SKM-1 treated with dmso at 0.1 percent for 144 hours (cell line): ENCODE results near the gene NOB1.
"Not testable (repeated sequence)": the region's sequence is repeated elsewhere in the genome, so short reads cannot be mapped to it uniquely, and the experiment has no call there.

Source experiments
- DNase-seq: peaks from one replicate; lab custom pipeline; 2025; ENCODE audit not compliant: unreplicated experiment; lab: John Stamatoyannopoulos, UW

NOB1 gene

GRCh38 chr16:69754469-69755310, at the start of gene NOB1:
Gene NOB1, minus strand, starts transcription at chr16:69754926. Its CDS starts 16 bp downstream, at chr16:69754910.
- DNase-seq: peak; percentile 92

- DNase-seq: no peak
Observed at GRCh38 chr16:69804297-69804696, 49.6 kb upstream of the NOB1 start.

- no peak for DNase-seq
Observed at GRCh38 chr16:69799611-69800031, 44.9 kb upstream of the NOB1 start.

- DNase-seq: no peak
Observed at GRCh38 chr16:69798466-69798865, 43.7 kb upstream of the NOB1 start.

- DNase-seq: peak; percentile 19
Observed at GRCh38 chr16:69796285-69797118, 41.8 kb upstream of the NOB1 start.

GRCh38 chr16:69794486-69794885, 39.8 kb upstream of the NOB1 start:
- DNase-seq: no peak

GRCh38 chr16:69793526-69793925, 38.8 kb upstream of the NOB1 start:
- no peak for DNase-seq

- DNase-seq: not testable (repeated sequence)
Observed at GRCh38 chr16:69791391-69791847, 36.7 kb upstream of the NOB1 start.

- DNase-seq: no peak
Observed at GRCh38 chr16:69787883-69788282, 33.2 kb upstream of the NOB1 start.

- no peak for DNase-seq
Observed at GRCh38 chr16:69784586-69784985, 29.9 kb upstream of the NOB1 start.

- no peak for DNase-seq
Observed at GRCh38 chr16:69781118-69781517, 26.4 kb upstream of the NOB1 start.

- DNase-seq: no peak
Observed at GRCh38 chr16:69779724-69780123, 25.0 kb upstream of the NOB1 start.

GRCh38 chr16:69775563-69775962, 20.8 kb upstream of the NOB1 start:
- DNase-seq: no peak

GRCh38 chr16:69773260-69773947, 18.7 kb upstream of the NOB1 start:
- no peak for DNase-seq

- no peak for DNase-seq
Observed at GRCh38 chr16:69771651-69771967, 16.9 kb upstream of the NOB1 start.

GRCh38 chr16:69769404-69769803, 14.7 kb upstream of the NOB1 start:
- no peak for DNase-seq

- DNase-seq: no peak
Observed at GRCh38 chr16:69768666-69769065, 13.9 kb upstream of the NOB1 start.

- no peak for DNase-seq
Observed at GRCh38 chr16:69767459-69768229, 12.9 kb upstream of the NOB1 start.

GRCh38 chr16:69763599-69763942, 8.8 kb upstream of the NOB1 start:
- DNase-seq: no peak

- peak; percentile 18 for DNase-seq
Observed at GRCh38 chr16:69762814-69763598, 8.3 kb upstream of the NOB1 start.
